Panc1 (cell line): ENCODE results near the gene KIDINS220. TPM values are rescaled to one million over a fixed set of nuclear protein-coding genes. Genes with fewer than 3 reads are reported as not detected.

Experiments
- ATAC-seq: fragments of 200-7000 bp; cut with Tn5 transposase; 2 replicates; pipeline ENCODE4 v1.9.1; 2020; ENCODE audit warnings: mild to moderate bottlenecking, moderate library complexity
- BruUV-seq: library from RNA; stranded (reverse); fragments of 400-500 nt; replicated peaks from 2 replicates; lab custom pipeline; 2021; lab: Mats Ljungman, UMichigan
- CTCF ChIA-PET: fragments of 300-600 bp; sonication (Branson Sonifier 250); formaldehyde crosslinking; loops from one replicate; lab custom pipeline; 2022; ENCODE audit warnings: antibody characterized with exemption; lab: Charles Lee
- POLR2A ChIA-PET: fragments of 300-600 bp; sonication (Branson Sonifier 250); formaldehyde crosslinking; loops from one replicate; lab custom pipeline; 2022; ENCODE audit warnings: antibody characterized with exemption; lab: Charles Lee
- DNase-seq: peaks from one replicate; pipeline ENCODE4 v3.0.0-alpha.2; 2010; ENCODE audit warnings: low read depth, low spot score
- H3K27ac ChIP-seq: 2 replicates; pipeline ENCODE4 v1.5.1; 2011; ENCODE audit warnings: mild to moderate bottlenecking, low read length, inconsistent platforms
- H3K27me3 ChIP-seq: fragments of 200-500 bp; sonication (Bioruptor generic); 2 replicates; pipeline ENCODE4 v1.6.0; 2014; ENCODE audit warnings: low read length, inconsistent platforms; ENCODE audit not compliant: control insufficient read depth, insufficient read depth
- H3K36me3 ChIP-seq: fragments of 200-500 bp; sonication (Bioruptor generic); 2 replicates; pipeline ENCODE4 v1.5.1; 2014; ENCODE audit warnings: inconsistent platforms, mild to moderate bottlenecking, low read length, moderate library complexity; ENCODE audit not compliant: control insufficient read depth, insufficient read depth
- H3K4me1 ChIP-seq: 2 replicates; pipeline ENCODE4 v1.5.1; 2011; ENCODE audit warnings: inconsistent platforms, mild to moderate bottlenecking, low read length, moderate library complexity; ENCODE audit not compliant: control insufficient read depth, insufficient read depth
- H3K4me3 ChIP-seq, 2 experiments: 2 replicates each; pipeline ENCODE4 v1.5.1; 2011 to 2012; ENCODE audit warnings: low read depth in 2 of 2, low read length in 2 of 2, mild to moderate bottlenecking in 2 of 2, inconsistent platforms in 1 of 2, moderate library complexity in 1 of 2
- H3K9me3 ChIP-seq: fragments of 200-500 bp; sonication (Bioruptor generic); 2 replicates; pipeline ENCODE4 v1.5.1; 2014; ENCODE audit warnings: low read depth, mild to moderate bottlenecking, inconsistent platforms, low read length, moderate library complexity; ENCODE audit not compliant: control insufficient read depth, insufficient read depth
- POLR2AphosphoS5 ChIP-seq: IDR thresholded peaks from 2 replicates; pipeline ENCODE4 v1.6.1; 2012; ENCODE audit warnings: mild to moderate bottlenecking, low read depth, low read length, moderate library complexity
- REST ChIP-seq, 2 experiments: IDR thresholded peaks; 2 replicates each; pipeline ENCODE4 v1.6.1; 2011 to 2012; ENCODE audit warnings: low read depth in 2 of 2, control low read depth in 1 of 2, low read length in 1 of 2, mild to moderate bottlenecking in 1 of 2, moderate library complexity in 1 of 2; ENCODE audit not compliant: insufficient read depth in 1 of 2
- SIN3A ChIP-seq: IDR thresholded peaks from 2 replicates; pipeline ENCODE4 v1.6.1; 2012; ENCODE audit warnings: low read depth, mild to moderate bottlenecking, low read length, moderate library complexity, borderline replicate concordance; ENCODE audit not compliant: insufficient read depth
- TCF7L2 ChIP-seq: IDR thresholded peaks from 2 replicates; pipeline ENCODE4 v1.6.1; 2011; ENCODE audit warnings: mild to moderate bottlenecking, low read depth, low read length, inconsistent platforms
- in situ Hi-C: cut with HindIII; loops from 2 replicates; pipeline ENCODE4 v1.10.0; 2016; ENCODE audit warnings: low sequenced_read_pairs, low pct_unique_long_range_greater_than_20kb
- intact Hi-C: fragments of 100-400 bp; cut with micrococcal nuclease; formaldehyde crosslinking; loops from one replicate; pipeline ENCODE4 v1.10.0; 2022; ENCODE audit not compliant: unreplicated experiment
- total RNA-seq: library from RNA; stranded (reverse); gene quantifications from one replicate; pipeline ENCODE4 v1.2.1, GENCODE V29; 2021; ENCODE audit not compliant: unreplicated experiment
- TF ChIP-seq, protein P1 (sequence below): fragments of 450-650 bp; IDR thresholded peaks from 2 replicates; pipeline ENCODE4 v1.5.1; 2017; ENCODE audit warnings: mild to moderate bottlenecking

The KIDINS220 gene
- total RNA-seq, 1 experiment from 2014 or later, result 39.3 TPM

GRCh38 chr2:8870441-8870840 is 33.0 kb upstream of the KIDINS220 start:
- Histone ChIP-seq H3K4me1 (no peaks in the 10 kb centered on the region), H3K36me3 (no peaks in the 10 kb centered on the region), H3K9me3 (no peaks in the 10 kb centered on the region), H3K27me3 (no peaks in the 10 kb centered on the region), H3K4me3 (no peak overlapping the region), H3K27ac (no peak overlapping the region)
- ATAC-seq, result no peak
- no TSS peak for BruUV-seq
- CTCF ChIA-PET, result no interaction called here
- DNase-seq, result no peak
- POLR2A ChIA-PET, result no interaction called here
- in situ Hi-C loops (no loop called here), intact Hi-C loops (loop anchor here (5.0 kb wide), 1 partner anchor 122 kb away; no protein-coding TSS in a partner anchor)
- no peak for TF ChIP-seq REST (IDR thresholded peaks at IDR 0.05; ENCODE audit: insufficient read depth in 1 of 2, low read depth in 2 of 2, low read length in 1 of 2)
- TF ChIP-seq POLR2AphosphoS5, result no peak
- TF ChIP-seq TCF7L2, result no peak
- no peak for TF ChIP-seq SIN3A
- TF ChIP-seq, protein P1, sequence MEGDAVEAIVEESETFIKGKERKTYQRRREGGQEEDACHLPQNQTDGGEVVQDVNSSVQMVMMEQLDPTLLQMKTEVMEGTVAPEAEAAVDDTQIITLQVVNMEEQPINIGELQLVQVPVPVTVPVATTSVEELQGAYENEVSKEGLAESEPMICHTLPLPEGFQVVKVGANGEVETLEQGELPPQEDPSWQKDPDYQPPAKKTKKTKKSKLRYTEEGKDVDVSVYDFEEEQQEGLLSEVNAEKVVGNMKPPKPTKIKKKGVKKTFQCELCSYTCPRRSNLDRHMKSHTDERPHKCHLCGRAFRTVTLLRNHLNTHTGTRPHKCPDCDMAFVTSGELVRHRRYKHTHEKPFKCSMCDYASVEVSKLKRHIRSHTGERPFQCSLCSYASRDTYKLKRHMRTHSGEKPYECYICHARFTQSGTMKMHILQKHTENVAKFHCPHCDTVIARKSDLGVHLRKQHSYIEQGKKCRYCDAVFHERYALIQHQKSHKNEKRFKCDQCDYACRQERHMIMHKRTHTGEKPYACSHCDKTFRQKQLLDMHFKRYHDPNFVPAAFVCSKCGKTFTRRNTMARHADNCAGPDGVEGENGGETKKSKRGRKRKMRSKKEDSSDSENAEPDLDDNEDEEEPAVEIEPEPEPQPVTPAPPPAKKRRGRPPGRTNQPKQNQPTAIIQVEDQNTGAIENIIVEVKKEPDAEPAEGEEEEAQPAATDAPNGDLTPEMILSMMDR, result no peak

DNA sequence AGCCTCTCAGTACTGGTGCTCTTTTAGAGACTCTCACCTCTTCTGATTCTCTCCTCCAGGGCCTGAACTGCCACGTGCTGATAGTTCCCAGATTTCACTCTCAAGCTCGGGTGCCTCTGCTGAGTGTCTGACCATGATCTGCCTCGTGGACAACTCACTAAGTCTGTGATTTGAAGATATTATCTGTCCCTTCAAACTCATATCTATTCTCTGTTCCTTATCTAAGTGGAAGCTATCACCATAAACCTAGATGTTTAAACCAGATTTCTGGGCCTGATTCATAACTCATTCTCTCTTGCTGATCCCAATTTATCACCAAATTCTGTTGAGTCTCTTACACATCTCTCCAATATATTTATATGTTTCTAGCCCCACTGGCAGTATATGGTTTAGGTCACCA is 29.9 kb upstream of the KIDINS220 start:
- no peaks in the 10 kb centered on the region for H3K9me3 ChIP-seq
- in situ Hi-C loops (no loop called here), intact Hi-C loops (no loop called here)
- ATAC-seq, result no peak
- H3K4me1 ChIP-seq, result no peaks in the 10 kb centered on the region
- no peaks in the 10 kb centered on the region; the same call in 1 of the 2 replicates for H3K36me3 ChIP-seq
- BruUV-seq, result no TSS peak
- ChIA-PET POLR2A (no interaction called here), CTCF (no interaction called here)
- no peak overlapping the region for H3K4me3 ChIP-seq
- no peak overlapping the region for H3K27ac ChIP-seq
- H3K27me3 ChIP-seq, result no peaks in the 10 kb centered on the region
- DNase-seq, result no peak
- TF ChIP-seq REST (IDR thresholded peaks at IDR 0.05; ENCODE audit: insufficient read depth in 1 of 2, low read depth in 2 of 2, low read length in 1 of 2), result no peak
- no peak for TF ChIP-seq POLR2AphosphoS5
- TF ChIP-seq SIN3A, result no peak
- TF ChIP-seq, protein P1, result no peak
- no peak for TF ChIP-seq TCF7L2
